Prostate gland (tissue), 2 donors: Measurements from ENCODE around the gene ITGBL1. TPM values are rescaled to one million over a fixed set of nuclear protein-coding genes. Genes with fewer than 3 reads are reported as not detected.

ENCODE experiments used
- DNase-seq: peaks from one replicate; pipeline ENCODE4 v3.0.0-alpha.2; 2019; ENCODE audit warnings: low spot score
- H3K27ac ChIP-seq, 2 donors: fragments of 200-600 bp; sonication (generic); 2 replicates each; pipeline ENCODE4 v1.5.1; 2017 to 2019
- H3K27me3 ChIP-seq: fragments of 200-600 bp; sonication (generic); replicated peaks from 2 replicates; pipeline ENCODE4 v1.5.1; 2019; ENCODE audit not compliant: insufficient read depth
- H3K36me3 ChIP-seq, 2 donors: fragments of 200-600 bp; sonication (generic); 1 replicate in 1 of 2; 2 replicates in 1 of 2; pipeline versions ENCODE4 v1.5.1 to v1.8.1; 2017 to 2019
- H3K4me1 ChIP-seq: fragments of 200-600 bp; sonication (generic); replicated peaks from 2 replicates; pipeline ENCODE4 v1.5.1; 2019
- H3K4me3 ChIP-seq, 2 donors: fragments of 200-600 bp; sonication (generic); 2 replicates each; pipeline ENCODE4 v1.5.1; 2017 to 2019
- H3K9me3 ChIP-seq: fragments of 200-600 bp; sonication (generic); 2 replicates; pipeline ENCODE4 v1.5.1; 2017
- POLR2A ChIP-seq: fragments of 450-650 bp; IDR thresholded peaks from one replicate; pipeline ENCODE4 v1.6.1; 2016; ENCODE audit warnings: antibody characterized with exemption, mild to moderate bottlenecking
- POLR2AphosphoS5 ChIP-seq: sonication (generic); formaldehyde crosslinking; IDR thresholded peaks from one replicate; pipeline ENCODE4 v1.6.1; 2017; ENCODE audit warnings: antibody characterized with exemption
- WGBS: methylation state at CpG from one replicate; pipeline ENCODE4 v1.1.5; 2018; 5-methylcytosine and 5-hydroxymethylcytosine counted together
- intact Hi-C: fragments of 100-400 bp; cut with DNase I; formaldehyde crosslinking; loops from one replicate; pipeline ENCODE4 v1.14.2; 2022
- total RNA-seq, 2 donors: library from RNA; depleted of rRNA; stranded (reverse); fragments of >200 nt; gene quantifications; one replicate each; pipeline ENCODE4 v1.1.0, GENCODE V29; 2016
- TF ChIP-seq, protein P1 (sequence below), 4 experiments: fragments of 200-600 bp in 2 of 4; fragments of 450-650 bp in 2 of 4; sonication (generic) in 2 of 4; IDR thresholded peaks; 1 replicate in 3 of 4; 2 replicates in 1 of 4; pipeline ENCODE4 v1.5.1; 2016 to 2019; ENCODE audit warnings: antibody characterized with exemption in 4 of 4, mild to moderate bottlenecking in 2 of 4, moderate library complexity in 2 of 4

The ITGBL1 gene
- total RNA-seq, 2 donors from 2014 or later: 0.09 to 9.0 TPM

DNA sequence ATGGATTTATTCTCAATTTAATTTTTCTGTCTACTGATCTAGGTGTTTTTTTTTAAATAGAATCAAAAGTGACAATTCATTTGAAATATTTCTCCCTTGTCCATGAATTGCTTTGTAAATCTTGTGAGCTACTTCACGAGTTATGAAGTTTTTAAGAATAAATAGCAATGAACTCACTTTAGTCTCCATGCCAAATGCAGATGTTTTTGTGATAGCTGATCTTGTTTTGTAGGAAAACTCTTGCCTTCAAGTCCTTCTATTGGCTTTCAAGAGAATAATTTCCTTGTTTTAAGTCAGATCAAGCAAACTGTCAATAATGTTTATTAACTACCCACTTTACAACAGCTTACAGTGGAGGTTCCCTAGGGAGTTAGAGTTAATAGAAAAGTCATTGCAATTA lies 99.8 kb downstream of the ITGBL1 start:
- Histone ChIP-seq H3K36me3 (no peaks in the 10 kb centered on the region), H3K4me3 (no peak overlapping the region), H3K4me1 (no peaks in the 10 kb centered on the region), H3K9me3 (no peaks in the 10 kb centered on the region), H3K27ac (no peak overlapping the region), H3K27me3 (no peaks in the 10 kb centered on the region)
- intact Hi-C loops: no loop called here
- TF ChIP-seq POLR2AphosphoS5 (no peak), POLR2A (no peak)
- TF ChIP-seq, protein P1, sequence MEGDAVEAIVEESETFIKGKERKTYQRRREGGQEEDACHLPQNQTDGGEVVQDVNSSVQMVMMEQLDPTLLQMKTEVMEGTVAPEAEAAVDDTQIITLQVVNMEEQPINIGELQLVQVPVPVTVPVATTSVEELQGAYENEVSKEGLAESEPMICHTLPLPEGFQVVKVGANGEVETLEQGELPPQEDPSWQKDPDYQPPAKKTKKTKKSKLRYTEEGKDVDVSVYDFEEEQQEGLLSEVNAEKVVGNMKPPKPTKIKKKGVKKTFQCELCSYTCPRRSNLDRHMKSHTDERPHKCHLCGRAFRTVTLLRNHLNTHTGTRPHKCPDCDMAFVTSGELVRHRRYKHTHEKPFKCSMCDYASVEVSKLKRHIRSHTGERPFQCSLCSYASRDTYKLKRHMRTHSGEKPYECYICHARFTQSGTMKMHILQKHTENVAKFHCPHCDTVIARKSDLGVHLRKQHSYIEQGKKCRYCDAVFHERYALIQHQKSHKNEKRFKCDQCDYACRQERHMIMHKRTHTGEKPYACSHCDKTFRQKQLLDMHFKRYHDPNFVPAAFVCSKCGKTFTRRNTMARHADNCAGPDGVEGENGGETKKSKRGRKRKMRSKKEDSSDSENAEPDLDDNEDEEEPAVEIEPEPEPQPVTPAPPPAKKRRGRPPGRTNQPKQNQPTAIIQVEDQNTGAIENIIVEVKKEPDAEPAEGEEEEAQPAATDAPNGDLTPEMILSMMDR (IDR thresholded peaks at IDR 0.05): no peak
- DNase-seq: no peak
- WGBS: 61% methylated on average over 1 of the region's 1 CpG

DNA sequence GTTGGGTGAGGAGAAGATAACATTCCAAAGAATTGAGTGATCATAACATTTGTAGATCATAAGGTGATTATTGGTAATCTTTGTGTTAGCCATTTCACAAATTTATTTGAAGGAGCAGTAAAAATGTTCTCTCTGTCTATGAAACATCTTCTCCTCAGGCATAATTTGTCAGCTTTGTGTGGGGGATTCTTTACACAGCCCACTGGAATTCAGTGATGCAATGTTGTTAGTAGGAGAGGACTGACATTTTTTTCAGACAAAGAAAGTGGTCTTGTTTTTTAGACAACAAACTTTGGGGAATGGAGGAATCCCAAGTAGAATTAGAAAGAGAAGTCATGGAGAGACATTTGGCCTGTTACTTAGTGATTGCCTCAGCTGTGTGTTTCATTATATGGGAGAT lies 100.3 kb downstream of the ITGBL1 start:
- Histone ChIP-seq H3K4me1 (no peaks in the 10 kb centered on the region), H3K36me3 (no peaks in the 10 kb centered on the region), H3K27me3 (no peaks in the 10 kb centered on the region), H3K27ac (no peak overlapping the region), H3K4me3 (no peak overlapping the region), H3K9me3 (no peaks in the 10 kb centered on the region)
- TF ChIP-seq POLR2A (no peak), POLR2AphosphoS5 (no peak)
- TF ChIP-seq, protein P1 (IDR thresholded peaks at IDR 0.05): no peak
- DNase-seq: no peak
- intact Hi-C loops: no loop called here

DNA sequence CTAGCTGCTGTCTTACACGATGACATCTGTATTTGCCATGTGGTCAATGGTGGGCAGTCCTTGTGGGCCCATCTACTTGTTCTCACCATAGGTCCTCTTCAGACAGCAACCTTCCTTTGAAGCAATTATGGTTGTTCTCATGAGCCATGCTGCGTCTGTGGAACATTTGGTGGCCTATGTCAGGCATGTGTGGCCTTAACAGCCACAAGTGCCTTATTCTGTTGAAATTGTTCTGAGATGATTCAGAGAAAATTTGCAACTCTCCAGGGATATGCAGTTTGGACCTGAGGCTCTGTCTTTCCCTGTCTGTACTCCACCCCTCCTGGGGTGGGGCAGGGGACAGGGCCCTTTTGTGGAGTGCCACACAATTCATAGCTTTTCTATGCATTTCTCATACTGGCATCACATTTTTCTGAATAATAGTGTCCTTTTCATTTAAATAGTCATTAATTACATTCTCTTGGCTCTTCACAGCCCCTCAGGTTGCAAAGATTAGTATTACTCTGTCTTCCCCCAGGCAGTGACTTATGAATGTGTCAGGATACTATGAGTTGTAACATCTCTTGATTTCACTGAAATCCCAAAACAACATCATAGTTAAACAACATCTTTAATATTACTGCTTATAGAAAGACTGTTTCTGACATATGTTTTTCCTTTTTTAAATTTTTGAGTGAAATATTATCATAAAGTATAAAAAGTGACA lies 102.1 kb downstream of the ITGBL1 start:
- Histone ChIP-seq H3K36me3 (no peaks in the 10 kb centered on the region), H3K27ac (no peak overlapping the region)
- WGBS: 91% methylated on average over 2 of the region's 2 CpGs

DNA sequence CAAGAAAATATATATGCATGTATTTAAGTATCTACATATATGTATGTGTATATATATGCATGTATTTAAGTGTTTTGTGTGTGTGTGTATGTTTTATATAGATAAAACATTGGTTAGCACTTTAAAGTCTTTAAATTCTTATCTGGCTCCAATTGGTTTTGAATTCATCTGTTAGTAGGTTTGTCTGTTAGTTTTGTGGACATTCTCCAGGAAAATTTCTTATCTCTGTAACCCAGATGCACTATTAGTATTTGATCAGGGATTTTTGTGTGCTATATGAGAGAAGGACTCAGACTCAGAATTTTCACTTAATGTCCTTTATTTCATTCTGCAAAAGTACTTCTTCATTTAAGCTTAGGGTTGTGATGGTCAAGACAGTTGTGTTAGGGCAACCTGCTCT lies 103.1 kb downstream of the ITGBL1 start:
- H3K4me3 ChIP-seq: no peak overlapping the region
- intact Hi-C loops: no loop called here

More for the DNA sequence above, 102.1 kb downstream of the ITGBL1 start:
- TF ChIP-seq POLR2A: no peak
- no peak for TF ChIP-seq POLR2AphosphoS5
- TF ChIP-seq, protein P1 (IDR thresholded peaks at IDR 0.05): no peak
- DNase-seq: no peak
- H3K9me3 ChIP-seq: no peaks in the 10 kb centered on the region
- no peak overlapping the region for H3K4me3 ChIP-seq
- H3K27me3 ChIP-seq: no peaks in the 10 kb centered on the region
- intact Hi-C loops: no loop called here
- H3K4me1 ChIP-seq: no peaks in the 10 kb centered on the region

More for the DNA sequence above, 103.1 kb downstream of the ITGBL1 start:
- no peak for DNase-seq
- H3K27ac ChIP-seq: no peak overlapping the region
- TF ChIP-seq, protein P1 (IDR thresholded peaks at IDR 0.05): no peak
- no peak for TF ChIP-seq POLR2AphosphoS5
- TF ChIP-seq POLR2A: no peak
- no peaks in the 10 kb centered on the region for H3K4me1 ChIP-seq
- no peaks in the 10 kb centered on the region for H3K36me3 ChIP-seq
- no peaks in the 10 kb centered on the region for H3K27me3 ChIP-seq
- H3K9me3 ChIP-seq: no peaks in the 10 kb centered on the region
